GM12891 (cell line): ENCODE results near the gene CPA5.

Source experiments
- POLR2A ChIP-seq: IDR thresholded peaks from 2 replicates; pipeline ENCODE4 v1.6.1; 2011; ENCODE audit warnings: low read depth, low read length, control low read depth
- POLR2AphosphoS5 ChIP-seq: IDR thresholded peaks from 2 replicates; pipeline ENCODE4 v1.6.1; 2011; ENCODE audit warnings: low read depth, low read length, control low read depth
- TAF1 ChIP-seq: IDR thresholded peaks from 2 replicates; pipeline ENCODE4 v1.6.1; 2011; ENCODE audit warnings: low read depth, low read length, control low read depth

GRCh38 chr7:130388671-130389070 is 44.1 kb downstream of the CPA5 start:
- TF ChIP-seq POLR2AphosphoS5 = no peak
- no peak for TF ChIP-seq POLR2A
- TF ChIP-seq TAF1 = no peak
